Measurements from ENCODE around the gene TM9SF2. TPM values are rescaled to one million over a fixed set of nuclear protein-coding genes. Genes with fewer than 3 reads are reported as not detected.
A peak's percentile ranks its signal among the peaks of the same experiment; 100 is the strongest.

The TM9SF2 gene
- total and polyA plus RNA-seq, 2 donors from 2014 or later = 88.3 to 144 TPM

DNA sequence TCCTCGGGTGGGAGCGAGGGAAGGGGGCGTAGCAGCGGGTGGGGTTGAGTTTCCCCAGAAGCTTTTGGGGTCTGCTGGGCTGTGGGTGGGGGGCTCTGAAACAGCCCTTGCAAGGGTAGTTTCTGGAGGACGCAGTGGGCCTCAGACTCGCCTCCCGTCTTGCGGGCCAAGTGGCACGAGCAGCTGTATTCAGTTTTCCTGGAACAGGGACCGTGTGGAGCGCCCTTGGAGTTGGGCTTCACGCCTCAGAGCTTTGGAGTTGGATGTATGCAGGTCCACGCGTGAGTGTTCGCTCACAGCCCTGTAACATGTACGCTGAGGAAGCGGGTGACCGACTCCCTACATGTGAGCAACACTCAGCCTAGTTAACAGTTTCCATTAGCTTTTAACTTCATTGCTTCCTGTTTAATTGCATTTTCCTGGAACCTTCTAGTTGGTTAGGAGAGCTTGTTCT is 603 bp downstream of the TM9SF2 start:
- H3K9ac ChIP-seq (ENCODE audit: low read length in 3 of 3) = peak overlapping the region; percentile 85 to 95 (median 91)
- peak overlapping the region; percentile 86 to 94 (median 88) for H3K4me3 ChIP-seq (ENCODE audit: low read length in 3 of 3)
- intact Hi-C loops (cut with DNase I) = no loop called here
- H3K27ac ChIP-seq (ENCODE audit: low read depth in 2 of 2, low read length in 2 of 2) = peak overlapping the region; percentile 92 to 93
- no peaks in the 10 kb centered on the region for H3K36me3 ChIP-seq (ENCODE audit: control insufficient read depth in 2 of 3, insufficient read depth in 3 of 3, low read length in 3 of 3)
- H3K9me3 ChIP-seq (ENCODE audit: control insufficient read depth in 2 of 3, insufficient read depth in 1 of 3, low read length in 3 of 3) = no peaks in the 10 kb centered on the region
- FAIRE-seq (no peak), DNase-seq (peak in 3 of 5 donors; percentile 55 to 73 (median 64))
- H3K27me3 ChIP-seq (ENCODE audit: control insufficient read depth, insufficient read depth, low read length) = no peaks in the 10 kb centered on the region
- TF ChIP-seq, protein P1, sequence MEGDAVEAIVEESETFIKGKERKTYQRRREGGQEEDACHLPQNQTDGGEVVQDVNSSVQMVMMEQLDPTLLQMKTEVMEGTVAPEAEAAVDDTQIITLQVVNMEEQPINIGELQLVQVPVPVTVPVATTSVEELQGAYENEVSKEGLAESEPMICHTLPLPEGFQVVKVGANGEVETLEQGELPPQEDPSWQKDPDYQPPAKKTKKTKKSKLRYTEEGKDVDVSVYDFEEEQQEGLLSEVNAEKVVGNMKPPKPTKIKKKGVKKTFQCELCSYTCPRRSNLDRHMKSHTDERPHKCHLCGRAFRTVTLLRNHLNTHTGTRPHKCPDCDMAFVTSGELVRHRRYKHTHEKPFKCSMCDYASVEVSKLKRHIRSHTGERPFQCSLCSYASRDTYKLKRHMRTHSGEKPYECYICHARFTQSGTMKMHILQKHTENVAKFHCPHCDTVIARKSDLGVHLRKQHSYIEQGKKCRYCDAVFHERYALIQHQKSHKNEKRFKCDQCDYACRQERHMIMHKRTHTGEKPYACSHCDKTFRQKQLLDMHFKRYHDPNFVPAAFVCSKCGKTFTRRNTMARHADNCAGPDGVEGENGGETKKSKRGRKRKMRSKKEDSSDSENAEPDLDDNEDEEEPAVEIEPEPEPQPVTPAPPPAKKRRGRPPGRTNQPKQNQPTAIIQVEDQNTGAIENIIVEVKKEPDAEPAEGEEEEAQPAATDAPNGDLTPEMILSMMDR (IDR thresholded peaks at IDR 0.05; ENCODE audit: borderline replicate concordance, extremely low read depth, insufficient read depth) = no peak
- peaks cover 5 to 11% (median 7%) of the 10 kb centered on the region in 3 donors for H3K4me1 ChIP-seq (ENCODE audit: control insufficient read depth in 2 of 3, insufficient read depth in 2 of 3, low read depth in 1 of 3, low read length in 3 of 3)

DNA sequence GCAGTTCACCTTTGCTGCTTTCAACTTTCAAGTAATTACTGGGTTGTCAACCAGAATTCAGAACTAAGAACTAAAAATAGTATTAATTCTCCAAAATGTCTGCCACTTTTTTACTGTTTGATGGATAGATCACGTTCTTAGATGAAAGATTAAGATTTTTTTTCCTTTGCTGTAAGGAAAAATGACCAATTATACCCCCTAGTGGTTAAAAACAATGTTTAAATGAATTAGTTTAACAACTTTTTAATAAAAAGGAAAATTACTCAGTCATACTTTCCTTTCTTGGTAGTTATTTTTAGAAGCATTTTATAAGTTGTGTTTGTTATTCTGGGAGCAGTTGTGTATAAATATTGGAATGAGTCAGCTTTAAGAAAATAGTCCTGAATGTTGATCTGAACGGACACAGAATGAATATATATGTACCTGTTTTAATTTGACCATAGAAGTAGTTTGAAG is 4.6 kb downstream of the TM9SF2 start:
- Histone ChIP-seq H3K36me3 (ENCODE audit: control insufficient read depth in 2 of 3, insufficient read depth in 3 of 3, low read length in 3 of 3) (peaks cover 0 to 2% (median 2%) of the 10 kb centered on the region in 3 donors), H3K4me1 (ENCODE audit: control insufficient read depth in 2 of 3, insufficient read depth in 2 of 3, low read depth in 1 of 3, low read length in 3 of 3) (peaks cover 0 to 6% (median 3%) of the 10 kb centered on the region in 3 donors), H3K9me3 (ENCODE audit: control insufficient read depth in 2 of 3, insufficient read depth in 1 of 3, low read length in 3 of 3) (no peaks in the 10 kb centered on the region), H3K27ac (ENCODE audit: low read depth in 2 of 2, low read length in 2 of 2) (no peak overlapping the region), H3K4me3 (ENCODE audit: low read length in 3 of 3) (peak overlapping the region in 1 of 3 donors; percentile 28), H3K27me3 (ENCODE audit: control insufficient read depth, insufficient read depth, low read length) (no peaks in the 10 kb centered on the region), H3K9ac (ENCODE audit: low read length in 3 of 3) (no peak overlapping the region)
- intact Hi-C loops (cut with DNase I) = no loop called here
- DNase-seq = no peak
- peak; percentile 82 for FAIRE-seq
- TF ChIP-seq, protein P1 (IDR thresholded peaks at IDR 0.05; ENCODE audit: borderline replicate concordance, extremely low read depth, insufficient read depth) = no peak

DNA sequence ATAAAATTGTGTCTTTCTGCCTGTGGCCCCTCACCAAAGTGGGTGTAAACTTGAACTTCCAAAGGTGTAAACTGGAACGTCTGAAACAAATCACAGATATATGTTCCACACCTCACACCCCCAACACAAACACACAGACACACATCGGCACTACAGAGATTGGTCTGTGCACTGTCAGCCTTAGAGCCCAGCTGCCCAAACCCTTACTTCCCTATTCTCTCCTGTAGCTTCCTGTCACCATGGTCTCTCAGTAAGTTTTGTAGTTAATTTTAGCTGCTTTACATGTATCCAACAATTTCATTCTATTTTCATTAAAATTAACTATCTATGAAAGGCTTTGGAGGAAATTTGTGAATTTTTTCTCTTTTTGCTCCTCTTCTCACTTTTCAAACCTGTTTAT is 5.4 kb downstream of the TM9SF2 start:
- Histone ChIP-seq H3K9ac (ENCODE audit: low read length in 3 of 3) (no peak overlapping the region), H3K4me3 (ENCODE audit: low read length in 3 of 3) (no peak overlapping the region), H3K27ac (ENCODE audit: low read depth in 2 of 2, low read length in 2 of 2) (no peak overlapping the region), H3K36me3 (ENCODE audit: control insufficient read depth in 2 of 3, insufficient read depth in 3 of 3, low read length in 3 of 3) (peaks cover 0 to 2% (median 2%) of the 10 kb centered on the region in 3 donors), H3K9me3 (ENCODE audit: control insufficient read depth in 2 of 3, insufficient read depth in 1 of 3, low read length in 3 of 3) (no peaks in the 10 kb centered on the region), H3K27me3 (ENCODE audit: control insufficient read depth, insufficient read depth, low read length) (no peaks in the 10 kb centered on the region), H3K4me1 (ENCODE audit: control insufficient read depth in 2 of 3, insufficient read depth in 2 of 3, low read depth in 1 of 3, low read length in 3 of 3) (peaks cover 0 to 4% (median 3%) of the 10 kb centered on the region in 3 donors)
- FAIRE-seq = no peak
- TF ChIP-seq, protein P1 (IDR thresholded peaks at IDR 0.05; ENCODE audit: borderline replicate concordance, extremely low read depth, insufficient read depth) = no peak
- intact Hi-C loops (cut with DNase I) = no loop called here
- no peak for DNase-seq

DNA sequence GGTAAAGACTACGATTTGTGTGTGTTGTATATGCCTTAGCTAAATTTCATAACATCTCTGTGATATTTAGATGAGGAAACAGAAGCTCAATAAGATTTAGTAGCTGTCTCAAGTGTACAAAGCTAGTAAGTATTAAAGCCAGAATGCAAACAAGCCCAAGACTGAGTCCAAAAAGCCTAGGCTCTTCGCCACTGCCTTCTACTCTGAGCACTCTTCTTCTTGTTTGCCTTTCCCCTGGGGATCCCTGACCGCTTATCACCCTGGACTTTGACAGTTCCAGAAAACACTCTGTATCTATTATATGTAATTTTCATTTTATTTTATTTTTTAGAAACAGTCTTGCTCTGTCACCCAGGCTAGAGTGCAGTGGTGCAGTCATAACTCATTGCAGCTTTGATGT is 5.8 kb downstream of the TM9SF2 start:
- DNase-seq (no peak), FAIRE-seq (no peak)
- Histone ChIP-seq H3K4me1 (ENCODE audit: control insufficient read depth in 2 of 3, insufficient read depth in 2 of 3, low read depth in 1 of 3, low read length in 3 of 3) (peaks cover 0 to 4% (median 3%) of the 10 kb centered on the region in 3 donors), H3K27ac (ENCODE audit: low read depth in 2 of 2, low read length in 2 of 2) (no peak overlapping the region), H3K9ac (ENCODE audit: low read length in 3 of 3) (no peak overlapping the region), H3K36me3 (ENCODE audit: control insufficient read depth in 2 of 3, insufficient read depth in 3 of 3, low read length in 3 of 3) (peaks cover 0 to 2% (median 2%) of the 10 kb centered on the region in 3 donors), H3K27me3 (ENCODE audit: control insufficient read depth, insufficient read depth, low read length) (no peaks in the 10 kb centered on the region), H3K9me3 (ENCODE audit: control insufficient read depth in 2 of 3, insufficient read depth in 1 of 3, low read length in 3 of 3) (no peaks in the 10 kb centered on the region), H3K4me3 (ENCODE audit: low read length in 3 of 3) (no peak overlapping the region)
- TF ChIP-seq, protein P1 (IDR thresholded peaks at IDR 0.05; ENCODE audit: borderline replicate concordance, extremely low read depth, insufficient read depth) = no peak
- intact Hi-C loops (cut with DNase I) = no loop called here
